RWPE1 (cell line): ENCODE data around the gene IGF2BP2.

Source experiments
- CTCF ChIA-PET: fragments of 350-600 bp; sonication (Branson Sonifier 250); formaldehyde crosslinking; extraction: SDS; loops from one replicate; lab custom pipeline; 2021; lab: Yijun Ruan, JAX
- POLR2A ChIA-PET: fragments of 400-600 bp; formaldehyde crosslinking; extraction: SDS; loops from one replicate; lab custom pipeline; 2020; ENCODE audit warnings: antibody characterized with exemption; ENCODE audit not compliant: low non-redundant PET; lab: Yijun Ruan, JAX
- DNase-seq: peaks from one replicate; pipeline ENCODE4 v3.0.0; 2012; ENCODE audit warnings: low spot score
- H3K27ac ChIP-seq: fragments of 450-650 bp; 2 replicates; pipeline ENCODE4 v1.5.1; 2017
- TF ChIP-seq, protein P1 (sequence below): fragments of 450-650 bp; conservative IDR thresholded peaks from 2 replicates; pipeline ENCODE4 v1.5.1; 2017; ENCODE audit warnings: low read depth, mild to moderate bottlenecking

The IGF2BP2 gene

DNA sequence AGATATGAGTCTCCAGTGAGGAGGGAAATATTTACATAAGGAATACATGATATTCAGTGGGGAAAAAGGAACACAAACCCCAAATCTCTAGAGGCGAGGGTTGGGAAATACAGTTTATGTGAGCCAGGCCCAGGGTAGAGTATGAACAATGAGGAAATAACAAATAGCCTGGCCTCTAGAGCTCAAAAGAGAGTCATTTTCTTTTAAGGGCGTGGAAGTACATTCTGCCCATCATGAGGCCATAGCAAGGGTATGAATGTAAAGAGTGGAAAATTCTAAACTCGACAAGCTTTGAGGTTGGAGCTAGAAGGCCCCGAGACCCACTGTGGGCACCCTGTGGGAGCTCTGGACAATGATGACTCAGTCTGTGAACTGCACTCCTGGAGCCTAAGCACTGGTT is 27.8 kb upstream of the IGF2BP2 start:
- no peak for DNase-seq
- POLR2A ChIA-PET = no interaction called here
- H3K27ac ChIP-seq = no peak overlapping the region
- CTCF ChIA-PET = interaction anchor here (0.5 kb wide), 1 partner anchor 18 kb away, joined by 3 read pairs; no protein-coding TSS in a partner anchor
- TF ChIP-seq, protein P1, sequence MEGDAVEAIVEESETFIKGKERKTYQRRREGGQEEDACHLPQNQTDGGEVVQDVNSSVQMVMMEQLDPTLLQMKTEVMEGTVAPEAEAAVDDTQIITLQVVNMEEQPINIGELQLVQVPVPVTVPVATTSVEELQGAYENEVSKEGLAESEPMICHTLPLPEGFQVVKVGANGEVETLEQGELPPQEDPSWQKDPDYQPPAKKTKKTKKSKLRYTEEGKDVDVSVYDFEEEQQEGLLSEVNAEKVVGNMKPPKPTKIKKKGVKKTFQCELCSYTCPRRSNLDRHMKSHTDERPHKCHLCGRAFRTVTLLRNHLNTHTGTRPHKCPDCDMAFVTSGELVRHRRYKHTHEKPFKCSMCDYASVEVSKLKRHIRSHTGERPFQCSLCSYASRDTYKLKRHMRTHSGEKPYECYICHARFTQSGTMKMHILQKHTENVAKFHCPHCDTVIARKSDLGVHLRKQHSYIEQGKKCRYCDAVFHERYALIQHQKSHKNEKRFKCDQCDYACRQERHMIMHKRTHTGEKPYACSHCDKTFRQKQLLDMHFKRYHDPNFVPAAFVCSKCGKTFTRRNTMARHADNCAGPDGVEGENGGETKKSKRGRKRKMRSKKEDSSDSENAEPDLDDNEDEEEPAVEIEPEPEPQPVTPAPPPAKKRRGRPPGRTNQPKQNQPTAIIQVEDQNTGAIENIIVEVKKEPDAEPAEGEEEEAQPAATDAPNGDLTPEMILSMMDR = no peak

DNA sequence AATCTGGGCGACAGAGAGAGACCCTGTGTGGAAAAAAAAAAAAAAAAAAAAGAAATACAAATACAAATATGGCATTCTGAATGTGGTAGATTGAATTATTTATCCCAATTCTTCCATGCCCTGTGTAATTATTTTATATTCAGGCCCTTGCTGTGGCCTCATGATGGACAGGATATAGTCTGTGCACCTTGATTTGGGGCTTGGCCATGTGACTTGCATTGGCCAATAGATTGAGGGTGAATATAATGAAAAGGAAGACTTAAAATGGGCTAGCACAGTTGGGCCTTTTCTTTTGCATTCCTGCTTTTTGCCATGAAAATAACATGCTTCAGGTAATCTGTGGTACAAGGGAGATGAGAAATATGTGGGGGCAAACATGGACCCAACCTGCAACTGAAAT is 27.1 kb upstream of the IGF2BP2 start:
- no peak overlapping the region for H3K27ac ChIP-seq
- POLR2A ChIA-PET = no interaction called here
- no peak for DNase-seq
- CTCF ChIA-PET = no interaction called here
- TF ChIP-seq, protein P1 = no peak

DNA sequence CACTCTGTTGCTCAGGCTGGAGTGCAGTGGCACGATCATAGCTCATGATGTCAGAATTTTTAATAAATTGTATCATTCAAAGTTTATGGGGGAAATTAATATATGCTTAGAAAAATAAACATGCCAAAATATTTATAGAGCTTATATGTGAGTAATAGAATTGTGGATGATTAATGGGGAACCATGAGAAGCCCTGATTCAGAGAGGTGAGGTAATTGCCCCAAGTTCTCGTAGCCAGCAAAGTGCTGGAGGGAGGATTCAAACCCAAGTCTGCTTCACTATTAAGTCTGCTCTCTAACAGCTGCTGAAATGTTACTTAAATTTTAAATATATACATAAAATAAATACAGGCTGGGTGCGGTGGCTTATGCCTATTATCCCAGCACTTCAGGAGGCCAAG is 26.2 kb upstream of the IGF2BP2 start:
- no peak for DNase-seq
- no peak overlapping the region for H3K27ac ChIP-seq
- ChIA-PET POLR2A (interaction anchor here (0.9 kb wide), 1 partner anchor 24 kb away, joined by 6 read pairs; no protein-coding TSS in a partner anchor), CTCF (interaction anchor here (0.7 kb wide), 1 partner anchor 379 kb away, joined by 4 read pairs; no protein-coding TSS in a partner anchor)
- TF ChIP-seq, protein P1 = no peak

DNA sequence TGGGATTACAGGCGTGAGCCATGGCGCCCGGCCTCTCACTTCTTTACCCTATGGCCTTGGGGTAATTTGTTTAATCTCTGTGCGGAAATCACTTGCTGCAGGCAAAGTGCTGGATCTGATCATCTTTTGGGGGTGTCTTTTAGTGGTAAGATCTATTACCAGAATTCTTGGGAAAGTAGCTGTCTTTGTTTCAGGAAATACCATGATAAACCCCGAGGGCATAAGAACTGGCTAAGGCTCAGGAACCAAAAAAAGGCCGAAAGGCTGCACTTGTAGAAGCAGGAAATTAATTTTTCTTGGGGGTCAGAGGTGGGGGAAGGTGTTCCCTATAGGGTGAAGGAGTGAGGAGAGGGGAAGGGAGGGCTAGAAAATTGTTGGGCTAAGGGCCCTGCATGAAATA is 22.7 kb upstream of the IGF2BP2 start:
- DNase-seq = no peak
- CTCF ChIA-PET = no interaction called here
- POLR2A ChIA-PET = no interaction called here
- H3K27ac ChIP-seq = no peak overlapping the region
- TF ChIP-seq, protein P1 = no peak

DNA sequence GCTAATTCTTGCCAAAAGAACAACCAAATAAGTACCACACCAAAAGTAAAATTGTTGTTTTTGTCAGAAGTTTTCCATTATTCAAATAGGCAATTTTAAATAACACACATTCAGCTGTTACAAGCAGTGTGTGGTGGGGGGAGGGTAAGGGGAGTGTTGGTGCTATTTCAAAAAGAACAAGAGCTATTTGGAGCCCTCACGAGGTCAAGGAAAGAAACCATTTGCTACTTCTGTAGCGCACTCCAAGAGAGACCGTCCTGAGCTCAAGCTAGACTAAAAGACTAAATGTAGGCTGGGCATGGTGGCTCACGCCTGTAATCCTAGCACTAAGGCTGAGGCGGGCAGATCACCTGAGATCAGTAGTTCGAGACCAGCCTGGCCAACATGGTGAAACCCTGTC is 21.2 kb upstream of the IGF2BP2 start:
- ChIA-PET CTCF (interaction anchor here (0.6 kb wide), 1 partner anchor 186 kb away, joined by 3 read pairs; no protein-coding TSS in a partner anchor), POLR2A (no interaction called here)
- TF ChIP-seq, protein P1 = no peak
- no peak for DNase-seq
- H3K27ac ChIP-seq = no peak overlapping the region

DNA sequence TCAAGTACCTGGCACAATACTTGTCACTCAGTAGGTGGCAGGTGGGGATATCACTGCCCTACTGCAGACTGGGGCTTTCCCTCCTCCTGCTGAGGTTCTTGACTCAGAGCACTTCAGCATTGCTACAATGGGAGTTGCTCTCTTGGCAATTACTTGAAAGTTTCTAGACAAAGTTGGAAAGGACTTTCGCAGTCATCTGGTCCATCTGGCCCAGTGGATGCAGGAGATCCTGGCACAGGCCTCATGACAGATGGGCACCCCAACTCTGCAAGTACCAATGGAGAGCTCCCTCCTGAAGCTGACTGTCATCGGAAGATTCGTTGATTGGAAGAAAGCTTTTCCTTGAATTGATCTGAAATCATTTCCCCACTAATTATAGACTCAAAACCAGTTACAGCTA is 19.2 kb upstream of the IGF2BP2 start:
- TF ChIP-seq, protein P1 = no peak
- no peak for DNase-seq
- CTCF ChIA-PET = no interaction called here
- no peak overlapping the region for H3K27ac ChIP-seq
- POLR2A ChIA-PET = no interaction called here

DNA sequence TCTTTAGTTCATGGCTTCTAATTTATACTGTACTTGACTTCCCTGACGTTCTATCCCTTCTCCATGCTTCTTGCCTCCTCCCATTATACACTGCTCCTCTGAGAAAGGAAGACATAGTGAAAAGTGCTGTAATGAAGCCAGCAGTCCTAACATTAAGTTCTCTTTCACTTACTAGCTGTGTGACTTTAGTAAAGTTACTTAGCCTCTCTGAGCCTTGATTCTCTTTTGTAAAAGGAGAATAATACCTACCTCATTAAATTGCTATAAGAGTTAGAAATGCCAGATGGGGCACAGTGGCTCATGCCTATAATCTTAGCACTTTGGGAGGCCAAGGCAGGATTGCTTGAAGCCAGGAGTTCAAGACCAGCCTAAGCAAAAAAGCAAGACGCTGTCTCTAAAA is 18.8 kb upstream of the IGF2BP2 start:
- CTCF ChIA-PET = no interaction called here
- TF ChIP-seq, protein P1 = no peak
- POLR2A ChIA-PET = no interaction called here
- DNase-seq = no peak
- H3K27ac ChIP-seq = no peak overlapping the region
